Measurements from ENCODE around the gene GDF7. TPM values are rescaled to one million over a fixed set of nuclear protein-coding genes. Genes with fewer than 3 reads are reported as not detected.

The GDF7 gene
- total and polyA plus RNA-seq, 4 experiments from 2014 or later = 0.04 to 0.26 (median 0.21) TPM

GRCh38 chr2:20724500-20725053 is 57.6 kb downstream of the GDF7 start:
- no peaks in the 10 kb centered on the region for H3K27me3 Mint-ChIP-seq
- Histone ChIP-seq H3K9me3 (ENCODE audit: control insufficient read depth in 1 of 2, low read length in 2 of 2) (no peaks in the 10 kb centered on the region), H3K27ac (ENCODE audit: low read depth, low read length) (no peak overlapping the region), H3K4me1 (ENCODE audit: insufficient read depth, low read length) (no peaks in the 10 kb centered on the region), H3K4me3 (ENCODE audit: low read length in 2 of 2) (no peak overlapping the region), H3K27me3 (ENCODE audit: insufficient read depth, low read length) (no peaks in the 10 kb centered on the region), H3K36me3 (ENCODE audit: insufficient read depth, low read length) (no peaks in the 10 kb centered on the region)
- DNase-seq = no peak
- ChIA-PET POLR2A (ENCODE audit: partially characterized antibody) (no interaction called here), CTCF (ENCODE audit: partially characterized antibody) (interaction anchor here (1.2 kb wide), 1 partner anchor 63 kb away, joined by 3 read pairs; no protein-coding TSS in a partner anchor)
- no peak overlapping the region for H3K27ac Mint-ChIP-seq
- peaks cover 0 to 4% (median under 1%) of the 10 kb centered on the region in 8 donors for H3K9me3 Mint-ChIP-seq
- H3K36me3 Mint-ChIP-seq = peaks cover 20 to 63% of the 10 kb centered on the region in 2 donors
- intact Hi-C loops (cut with micrococcal nuclease) = no loop called here
- H3K4me3 Mint-ChIP-seq = no peak overlapping the region
- H3K4me1 Mint-ChIP-seq = peaks cover 0 to 12% (median 7%) of the 10 kb centered on the region in 4 donors

GRCh38 chr2:20725782-20726181 is 58.8 kb downstream of the GDF7 start:
- Histone ChIP-seq H3K27ac (ENCODE audit: low read depth, low read length) (no peak overlapping the region), H3K9me3 (ENCODE audit: control insufficient read depth in 1 of 2, low read length in 2 of 2) (no peaks in the 10 kb centered on the region), H3K4me1 (ENCODE audit: insufficient read depth, low read length) (no peaks in the 10 kb centered on the region), H3K4me3 (ENCODE audit: low read length in 2 of 2) (no peak overlapping the region), H3K36me3 (ENCODE audit: insufficient read depth, low read length) (no peaks in the 10 kb centered on the region), H3K27me3 (ENCODE audit: insufficient read depth, low read length) (no peaks in the 10 kb centered on the region)
- H3K27me3 Mint-ChIP-seq = no peaks in the 10 kb centered on the region
- peaks cover 0 to 4% (median 0%) of the 10 kb centered on the region in 8 donors for H3K9me3 Mint-ChIP-seq
- POLR2A ChIA-PET (ENCODE audit: partially characterized antibody) = no interaction called here
- intact Hi-C loops (cut with micrococcal nuclease) = no loop called here
- CTCF ChIA-PET (ENCODE audit: partially characterized antibody) = no interaction called here
- no peak for DNase-seq
- H3K4me1 Mint-ChIP-seq = peaks cover 0 to 4% (median 4%) of the 10 kb centered on the region in 4 donors
- H3K4me3 Mint-ChIP-seq = no peak overlapping the region
- no peak overlapping the region for H3K27ac Mint-ChIP-seq
- peaks cover 20 to 58% of the 10 kb centered on the region in 2 donors for H3K36me3 Mint-ChIP-seq

GRCh38 chr2:20726913-20727312 is 60.0 kb downstream of the GDF7 start:
- no peaks in the 10 kb centered on the region for H3K9me3 ChIP-seq (ENCODE audit: control insufficient read depth in 1 of 2, low read length in 2 of 2)
- H3K27me3 Mint-ChIP-seq = no peaks in the 10 kb centered on the region
- DNase-seq = no peak
- H3K27me3 ChIP-seq (ENCODE audit: insufficient read depth, low read length) = no peaks in the 10 kb centered on the region
- H3K4me1 Mint-ChIP-seq = peaks cover 0 to 1% (median 0%) of the 10 kb centered on the region in 4 donors
- peaks cover 21 to 59% of the 10 kb centered on the region in 2 donors for H3K36me3 Mint-ChIP-seq
- H3K4me3 ChIP-seq (ENCODE audit: low read length in 2 of 2) = no peak overlapping the region
- no peaks in the 10 kb centered on the region for H3K36me3 ChIP-seq (ENCODE audit: insufficient read depth, low read length)
- H3K9me3 Mint-ChIP-seq = no peaks in the 10 kb centered on the region
- ChIA-PET POLR2A (ENCODE audit: partially characterized antibody) (no interaction called here), CTCF (ENCODE audit: partially characterized antibody) (no interaction called here)
- intact Hi-C loops (cut with micrococcal nuclease) = no loop called here
- H3K27ac ChIP-seq (ENCODE audit: low read depth, low read length) = no peak overlapping the region
- H3K4me1 ChIP-seq (ENCODE audit: insufficient read depth, low read length) = no peaks in the 10 kb centered on the region
- H3K4me3 Mint-ChIP-seq = no peak overlapping the region
- H3K27ac Mint-ChIP-seq = no peak overlapping the region

GRCh38 chr2:20728114-20728758 is 61.3 kb downstream of the GDF7 start:
- Mint-ChIP-seq H3K27ac (peak overlapping the region in 2 of 7 donors; percentile 10 to 43), H3K36me3 (peaks cover 22 to 50% of the 10 kb centered on the region in 2 donors), H3K4me1 (peaks cover 0 to 1% (median 0%) of the 10 kb centered on the region in 4 donors), H3K9me3 (no peaks in the 10 kb centered on the region), H3K27me3 (no peaks in the 10 kb centered on the region), H3K4me3 (no peak overlapping the region)
- Histone ChIP-seq H3K4me1 (ENCODE audit: insufficient read depth, low read length) (no peaks in the 10 kb centered on the region), H3K9me3 (ENCODE audit: control insufficient read depth in 1 of 2, low read length in 2 of 2) (no peaks in the 10 kb centered on the region), H3K27me3 (ENCODE audit: insufficient read depth, low read length) (no peaks in the 10 kb centered on the region), H3K4me3 (ENCODE audit: low read length in 2 of 2) (no peak overlapping the region), H3K27ac (ENCODE audit: low read depth, low read length) (no peak overlapping the region), H3K36me3 (ENCODE audit: insufficient read depth, low read length) (no peaks in the 10 kb centered on the region)
- CTCF ChIA-PET (ENCODE audit: partially characterized antibody) = no interaction called here
- peak in 1 of 5 donors; percentile 29 for DNase-seq
- POLR2A ChIA-PET (ENCODE audit: partially characterized antibody) = no interaction called here
- intact Hi-C loops (cut with micrococcal nuclease) = no loop called here

Other genes starting within 250 kb of the GDF7 start
- 1 to 10 TPM; 7.9 to 8.9 TPM for gene RHOB, start 220.1 kb upstream of the GDF7 start, total RNA-seq
- gene RHOB, start 220.1 kb upstream of the GDF7 start, polyA plus RNA-seq = under 1 TPM; 0.68 to 0.94 TPM
- 10 to 100 TPM; 20.1 TPM for gene HS1BP3, start 16.0 kb upstream of the GDF7 start, total RNA-seq
- gene HS1BP3, start 16.0 kb upstream of the GDF7 start, polyA plus RNA-seq = 10 to 100 TPM; 16.7 to 17.5 TPM
- gene LDAH, start 156.0 kb downstream of the GDF7 start, total RNA-seq = 10 to 100 TPM; 22.7 to 23.9 TPM
- 10 to 100 TPM; 12.3 to 14.9 TPM for gene LDAH, start 156.0 kb downstream of the GDF7 start, polyA plus RNA-seq